ENCODE measurements around the gene IL18R1.

Gene IL18R1

DNA sequence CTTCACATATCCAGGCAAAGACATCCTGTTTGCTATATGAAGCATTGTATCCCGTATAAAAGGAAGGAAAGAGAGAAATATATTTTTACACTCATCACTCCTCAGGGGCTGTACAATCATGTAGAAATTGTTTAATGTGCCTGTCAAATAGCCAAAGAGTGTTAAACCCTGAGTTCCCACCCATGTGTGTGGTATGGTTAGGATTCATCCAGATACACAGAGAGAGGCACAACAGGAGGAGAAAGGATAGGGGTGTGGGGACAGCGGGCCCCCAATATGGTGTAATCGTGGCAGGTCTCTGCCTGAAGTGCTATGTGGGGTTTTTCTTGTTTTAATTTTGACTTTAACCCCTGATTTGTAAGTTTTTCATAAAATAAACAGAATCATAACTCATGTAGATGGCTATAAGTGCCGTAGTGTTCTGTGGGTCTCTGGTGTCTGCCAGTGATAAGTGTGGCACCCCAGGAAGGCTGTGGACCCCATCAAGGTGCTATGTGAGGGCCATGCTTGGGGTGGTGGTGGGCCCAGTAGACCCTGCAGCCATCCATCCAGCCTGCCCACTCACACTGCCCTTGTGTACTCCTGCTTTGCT, 10.2 kb upstream of the IL18R1 start:
- DNase-seq, result no peak

GRCh38 chr2:102346381-102347130, 9.0 kb upstream of the IL18R1 start:
- DNase-seq, result no peak

- no peak for DNase-seq
These were observed 5.3 kb upstream of the IL18R1 start for GRCh38 chr2:102350137-102350793.

DNA sequence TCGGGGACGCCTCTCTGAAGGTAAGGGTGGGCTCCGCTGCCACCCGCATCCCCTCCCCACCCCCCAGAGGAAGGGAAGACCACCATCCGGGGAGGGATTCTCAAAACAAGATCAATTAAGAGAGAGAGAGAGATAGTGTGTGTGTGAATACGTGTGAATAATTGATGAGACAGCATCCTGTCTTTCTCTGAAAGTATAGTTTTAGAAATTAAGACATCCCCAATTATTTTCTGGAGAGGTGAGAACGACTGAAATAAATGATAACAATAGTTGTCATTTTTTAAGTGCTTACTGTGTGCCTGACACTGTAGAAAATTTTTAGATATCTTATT, 751 bp downstream of the IL18R1 start:
- DNase-seq, result no peak

- no peak for DNase-seq
These were observed 1.1 kb downstream of the IL18R1 start for GRCh38 chr2:102356741-102357140.

DNA sequence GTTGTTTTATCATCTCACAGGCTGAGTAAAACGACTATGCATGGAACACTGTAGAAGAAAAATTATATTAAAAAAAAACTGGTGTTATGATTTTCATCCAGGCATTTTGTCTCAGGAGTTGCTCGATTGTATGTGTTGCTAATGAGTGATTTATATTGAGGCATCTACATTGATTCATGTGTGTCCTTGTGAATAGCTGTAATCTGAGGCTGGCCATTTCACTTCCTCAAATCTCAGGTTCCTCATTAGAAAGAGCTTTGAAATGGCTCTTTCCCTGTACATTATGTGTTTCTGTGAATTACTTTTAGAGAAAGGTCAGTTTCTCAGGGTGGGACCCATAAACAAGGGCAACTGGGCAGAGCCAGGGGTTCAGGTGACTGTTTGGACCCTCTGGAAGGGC, 2.3 kb downstream of the IL18R1 start:
- no peak for DNase-seq

- DNase-seq, result no peak
These were observed 2.9 kb downstream of the IL18R1 start for GRCh38 chr2:102358496-102358895.

- DNase-seq, result no peak
These were observed 3.9 kb downstream of the IL18R1 start for GRCh38 chr2:102359527-102359926.

- no peak for DNase-seq
These were observed 6.1 kb downstream of the IL18R1 start for GRCh38 chr2:102361632-102362241.

DNA sequence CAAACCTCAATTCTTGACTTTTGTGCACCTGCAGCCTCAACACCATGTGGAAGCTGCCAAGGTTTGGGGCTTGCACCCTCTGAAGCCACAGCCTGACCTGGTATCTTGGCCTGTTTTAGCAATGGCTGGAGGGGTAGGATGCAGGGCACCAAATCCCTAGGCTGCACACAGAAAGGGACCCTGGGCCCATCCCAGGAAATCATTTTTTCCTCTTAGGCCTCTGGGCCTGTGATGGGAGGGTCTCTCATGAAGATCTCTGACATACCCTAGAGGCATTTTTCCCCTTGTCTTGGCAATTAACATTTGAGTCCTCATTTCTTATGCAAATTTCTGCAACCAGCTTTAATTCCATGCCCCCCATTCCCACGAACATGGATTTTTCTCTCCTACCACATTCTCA, 10.2 kb downstream of the IL18R1 start:
- DNase-seq, result no peak

- no peak for DNase-seq
These were observed 11.0 kb downstream of the IL18R1 start for GRCh38 chr2:102366406-102367112.

GRCh38 chr2:102367331-102367971, 11.9 kb downstream of the IL18R1 start:
- no peak for DNase-seq

GRCh38 chr2:102368461-102369109, 13.0 kb downstream of the IL18R1 start:
- DNase-seq, result no peak

DNA sequence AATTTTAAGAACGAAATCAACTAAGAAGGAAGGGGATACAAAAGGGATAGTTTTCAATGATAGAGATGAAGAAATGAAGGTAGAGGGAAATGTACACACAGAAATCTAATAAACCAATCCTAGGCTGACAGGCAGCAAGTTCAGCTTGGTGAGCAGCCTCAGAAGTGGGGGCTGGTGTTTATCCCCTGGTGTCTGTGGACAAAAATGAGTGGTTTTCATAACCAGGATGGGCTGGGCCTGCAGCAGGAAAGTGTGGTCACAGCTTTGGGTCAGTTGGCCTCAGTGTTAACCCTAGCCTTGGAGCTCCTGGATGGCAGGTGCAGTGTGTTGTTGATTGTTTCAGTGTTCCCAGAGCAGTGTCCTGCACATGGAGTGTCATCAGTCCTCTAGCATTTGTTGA, 14.3 kb downstream of the IL18R1 start:
- no peak for DNase-seq

GRCh38 chr2:102376052-102376591, 20.5 kb downstream of the IL18R1 start:
- no peak for DNase-seq

GRCh38 chr2:102383722-102384121, 28.1 kb downstream of the IL18R1 start:
- no peak for DNase-seq

DNA sequence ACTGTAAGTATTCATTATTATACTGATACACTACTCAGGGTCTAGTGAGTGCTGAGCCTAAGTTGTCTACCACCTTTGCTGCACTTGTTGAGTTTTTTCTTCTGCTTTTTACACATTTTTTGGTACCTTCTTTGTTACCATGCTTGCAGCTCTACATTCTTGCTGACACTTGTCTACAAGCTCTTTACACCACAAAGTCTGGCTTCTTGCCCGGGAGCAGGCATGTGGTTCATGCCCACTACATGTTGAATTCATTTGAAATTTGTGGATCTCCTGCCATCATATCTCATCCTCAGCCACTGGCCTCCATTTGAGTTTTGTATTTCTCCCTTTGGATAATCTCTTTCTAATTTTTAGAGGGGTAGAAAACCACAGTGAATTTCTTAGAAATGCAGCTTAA, 29.9 kb downstream of the IL18R1 start:
- DNase-seq, result no peak

- no peak for DNase-seq
These were observed 30.4 kb downstream of the IL18R1 start for GRCh38 chr2:102386004-102386403.

DNA sequence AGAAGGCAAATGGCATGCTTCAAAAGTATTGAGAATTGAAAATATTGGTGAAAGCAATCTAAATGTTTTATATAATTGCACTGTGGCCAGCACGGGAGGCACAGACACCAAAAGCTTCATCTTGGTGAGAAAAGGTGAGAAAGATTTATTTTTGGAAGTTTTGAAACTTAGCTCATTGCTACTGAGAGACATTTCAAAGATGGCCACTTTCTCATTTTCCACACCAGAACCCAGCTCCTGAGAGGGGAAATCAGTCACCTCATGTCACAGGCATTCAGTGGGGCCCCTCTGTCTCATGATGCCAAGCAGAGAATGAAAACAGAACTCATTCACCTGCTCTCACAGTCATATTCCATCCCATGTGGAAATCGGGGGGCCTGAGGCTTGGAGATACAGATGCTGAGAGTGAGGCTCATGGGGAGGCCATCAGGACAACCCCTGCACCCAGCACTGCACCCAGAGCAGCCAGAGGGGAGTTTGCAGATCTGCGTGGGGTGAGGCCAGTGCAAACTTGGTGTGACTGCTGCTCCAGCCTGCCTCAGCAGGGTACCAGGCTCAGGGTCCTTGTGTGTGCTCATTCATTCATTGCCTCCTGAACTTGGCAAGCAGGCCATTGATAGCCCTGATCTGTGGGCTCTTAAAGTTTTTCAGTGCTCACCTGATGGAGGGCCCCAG, 31.4 kb downstream of the IL18R1 start:
- no peak for DNase-seq

DNA sequence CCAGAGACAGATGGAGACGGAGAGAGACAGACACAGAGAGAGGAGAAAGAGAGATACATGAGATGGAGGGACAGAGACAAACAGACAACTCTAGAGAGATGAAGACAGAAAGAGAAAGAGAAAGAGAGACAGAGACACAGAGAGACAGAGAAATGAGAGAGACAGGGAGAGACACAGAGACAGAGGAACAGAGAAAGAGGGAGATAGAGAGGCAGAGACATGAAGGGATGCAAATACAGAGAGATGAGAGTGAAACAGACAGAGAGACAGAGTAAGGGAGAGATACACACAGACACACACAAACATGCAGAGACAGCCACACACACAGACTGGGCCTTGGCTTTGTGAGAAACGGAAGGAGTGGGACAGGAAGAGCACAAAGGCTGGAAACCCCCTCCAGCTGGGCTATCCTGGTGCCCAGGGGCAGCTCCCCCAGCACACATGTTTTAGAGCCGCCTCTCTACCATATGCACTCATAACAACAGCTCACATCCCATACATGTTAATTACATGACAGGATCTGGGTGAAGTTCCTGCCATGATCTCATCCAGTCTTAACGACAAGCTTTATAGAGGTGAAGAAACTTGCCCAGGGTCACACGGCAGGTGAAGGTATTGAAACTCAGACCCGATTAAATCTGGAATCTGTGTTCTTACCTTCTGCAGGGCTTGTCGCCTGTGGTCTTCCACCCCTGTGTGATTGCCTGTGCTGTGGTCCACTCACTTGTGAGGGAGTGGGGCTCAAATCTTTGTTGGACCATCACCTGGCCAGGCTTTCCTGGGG, 32.4 kb downstream of the IL18R1 start:
- DNase-seq, result no peak

DNA sequence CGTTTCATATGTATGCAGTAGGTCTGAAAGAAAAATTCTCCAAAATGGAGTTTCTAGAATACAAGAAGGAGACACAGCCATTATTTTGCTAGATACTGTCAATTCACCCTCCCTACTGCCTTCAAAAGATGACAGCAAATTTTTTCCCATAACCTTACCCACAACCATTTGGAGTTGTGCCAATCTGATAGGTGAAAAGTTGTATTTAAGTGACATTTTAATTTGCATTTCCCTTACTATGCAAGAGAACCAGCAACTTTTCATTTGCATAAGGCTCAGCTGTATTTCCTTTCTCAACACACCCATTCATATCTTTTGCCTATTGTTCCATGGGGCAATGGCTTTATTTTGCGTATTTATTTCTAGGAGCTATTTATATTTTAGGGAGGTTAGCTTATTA, 36.0 kb downstream of the IL18R1 start:
- DNase-seq, result no peak

All from DMS 273 treated with DMSO at 0.1 percent for 48 hours (cell line).